OCI-LY7 (cell line): ENCODE data around the gene ZMYND8. TPM values are rescaled to one million over a fixed set of nuclear protein-coding genes. Genes with fewer than 3 reads are reported as not detected.

Experiments used
- BruUV-seq: library from RNA; stranded (reverse); fragments of 400-500 nt; replicated peaks from 2 replicates; lab custom pipeline; 2021; lab: Mats Ljungman, UMichigan
- CTCF ChIA-PET: fragments of 300-600 bp; sonication (Branson Sonifier 250); formaldehyde crosslinking; loops from one replicate; lab custom pipeline; 2022; ENCODE audit warnings: antibody characterized with exemption; ENCODE audit not compliant: unreplicated experiment; lab: Charles Lee
- POLR2A ChIA-PET: fragments of 300-600 bp; sonication (Branson Sonifier 250); formaldehyde crosslinking; loops from one replicate; lab custom pipeline; 2022; ENCODE audit warnings: antibody characterized with exemption; lab: Charles Lee
- DNase-seq: peaks from one replicate; pipeline ENCODE4 v3.0.0-alpha.2; 2015; ENCODE audit warnings: low spot score
- H2AFZ ChIP-seq: fragments of 200-600 bp; sonication (generic), shearing (Covaris generic); 2 replicates; pipeline ENCODE4 v1.6.1; 2014; ENCODE audit warnings: mild to moderate bottlenecking, antibody characterized with exemption, low read length, moderate library complexity
- H3K27ac ChIP-seq: fragments of 200-600 bp; sonication (generic); 2 replicates; pipeline ENCODE4 v1.5.1; 2014; ENCODE audit warnings: mixed run types, low read depth, mild to moderate bottlenecking, moderate library complexity, low read length, inconsistent platforms; ENCODE audit not compliant: poor library complexity, severe bottlenecking
- H3K36me3 ChIP-seq: fragments of 200-600 bp; sonication (generic); 2 replicates; pipeline ENCODE4 v1.6.1; 2014; ENCODE audit warnings: mild to moderate bottlenecking, antibody characterized with exemption, low read length, moderate library complexity, mixed read lengths; ENCODE audit not compliant: insufficient read depth
- H3K4me1 ChIP-seq: fragments of 200-600 bp; sonication (generic); 2 replicates; pipeline ENCODE4 v1.5.1; 2014; ENCODE audit warnings: mild to moderate bottlenecking, low read length; ENCODE audit not compliant: insufficient read depth, poor library complexity, severe bottlenecking
- H3K4me2 ChIP-seq: fragments of 200-600 bp; sonication (generic); 2 replicates; pipeline ENCODE4 v1.6.1; 2014; ENCODE audit warnings: mild to moderate bottlenecking, low read length
- H3K4me3 ChIP-seq: fragments of 200-600 bp; sonication (generic); 2 replicates; pipeline ENCODE4 v1.5.1; 2014; ENCODE audit warnings: mild to moderate bottlenecking, low read depth, low read length; ENCODE audit not compliant: poor library complexity, severe bottlenecking
- H3K79me2 ChIP-seq: fragments of 200-600 bp; sonication (generic); 2 replicates; pipeline ENCODE4 v1.6.1; 2016; ENCODE audit warnings: low read depth, mild to moderate bottlenecking, low read length, moderate library complexity, mixed read lengths; ENCODE audit not compliant: insufficient read depth
- H3K9me2 ChIP-seq: fragments of 200-600 bp; sonication (generic); 2 replicates; pipeline ENCODE4 v1.6.1; 2016; ENCODE audit warnings: mild to moderate bottlenecking, low read length, mixed read lengths; ENCODE audit not compliant: insufficient read depth
- H3K9me3 ChIP-seq: fragments of 200-600 bp; sonication (generic); 2 replicates; pipeline ENCODE4 v1.6.1; 2014; ENCODE audit warnings: mild to moderate bottlenecking, mixed run types, low read length, mixed read lengths
- H4K20me1 ChIP-seq: fragments of 200-600 bp; sonication (generic); 2 replicates; pipeline ENCODE4 v1.6.1; 2014; ENCODE audit warnings: mild to moderate bottlenecking, antibody characterized with exemption, low read length, moderate library complexity, mixed read lengths; ENCODE audit not compliant: insufficient read depth
- CTCF ChIP-seq: fragments of 200-600 bp; sonication (generic); conservative IDR thresholded peaks from 2 replicates; pipeline ENCODE4 v1.5.1; 2014; ENCODE audit warnings: mild to moderate bottlenecking, antibody characterized with exemption, low read length, moderate library complexity, mixed read lengths
- EZH2phosphoT487 ChIP-seq: fragments of 200-600 bp; sonication (generic); IDR thresholded peaks from 2 replicates; pipeline ENCODE4 v1.6.1; 2018; ENCODE audit warnings: low read depth, borderline replicate concordance, mild to moderate bottlenecking, mixed run types, antibody characterized with exemption, low read length, moderate library complexity, mixed read lengths
- intact Hi-C: fragments of 100-400 bp; cut with micrococcal nuclease; formaldehyde crosslinking; loops from one replicate; pipeline ENCODE4 v1.10.0; 2022; ENCODE audit not compliant: unreplicated experiment
- total RNA-seq, 2 experiments: library from RNA; depleted of rRNA in 1 of 2; stranded (reverse); fragments of >200 nt in 1 of 2; shearing (Covaris generic) in 1 of 2; gene quantifications; 2 replicates each; pipeline ENCODE4 v1.2.3, GENCODE V29; 2014 to 2022

The ZMYND8 gene
- total RNA-seq, 2 experiments from 2014 or later = 30.4 to 69.1 TPM

- Histone ChIP-seq H3K79me2 (peaks cover 54% of the 10 kb centered on the region), H3K36me3 (peaks cover 23% of the 10 kb centered on the region; the same call in 1 of the 2 replicates), H3K9me3 (no peaks in the 10 kb centered on the region), H4K20me1 (no peaks in the 10 kb centered on the region), H3K4me3 (peak overlapping the region; percentile 74), H3K27ac (peak overlapping the region; percentile 90), H3K4me2 (peak overlapping the region; percentile 98), H2AFZ (peak overlapping the region; percentile 34; the same call in 1 of the 2 replicates), H3K9me2 (no peaks in the 10 kb centered on the region), H3K4me1 (peaks cover 81% of the 10 kb centered on the region)
- BruUV-seq = no TSS peak
- ChIA-PET POLR2A (interaction anchor here (0.6 to 1.7 kb wide), 19 partner anchors 9 to 262 kb away, joined by 3 to 12 read pairs (median 4); no protein-coding TSS in a partner anchor), CTCF (interaction anchor here (0.8 to 1.6 kb wide), 3 partner anchors 9 to 83 kb away, joined by 3 to 5 read pairs (median 3); no protein-coding TSS in a partner anchor)
- no peak for TF ChIP-seq CTCF
- TF ChIP-seq EZH2phosphoT487 = no peak
- intact Hi-C loops = loop anchor here (2.0 to 10.0 kb wide), 2 partner anchors 93 to 1689 kb away; partner anchors contain the start of gene CSE1L
- DNase-seq = no peak
Measured at GRCh38 chr20:47356220-47356525, 326 bp downstream of the ZMYND8 start.

- peak; percentile 53 for DNase-seq
- Histone ChIP-seq H3K9me3 (no peaks in the 10 kb centered on the region), H3K79me2 (peaks cover 59% of the 10 kb centered on the region), H3K4me3 (peak overlapping the region; percentile 74), H2AFZ (no peak overlapping the region), H3K36me3 (peaks cover 29% of the 10 kb centered on the region; the same call in 1 of the 2 replicates), H3K9me2 (no peaks in the 10 kb centered on the region), H3K27ac (peak overlapping the region; percentile 90), H4K20me1 (no peaks in the 10 kb centered on the region; the same call in 1 of the 2 replicates), H3K4me1 (peaks cover 81% of the 10 kb centered on the region), H3K4me2 (peak overlapping the region; percentile 98)
- ChIA-PET POLR2A (interaction anchor here (0.6 to 1.7 kb wide), 18 partner anchors 9 to 263 kb away, joined by 3 to 12 read pairs (median 4); no protein-coding TSS in a partner anchor), CTCF (interaction anchor here (0.8 to 1.6 kb wide), 3 partner anchors 8 to 83 kb away, joined by 3 to 5 read pairs (median 3); no protein-coding TSS in a partner anchor)
- BruUV-seq = no TSS peak
- intact Hi-C loops = loop anchor here (2.0 to 10.0 kb wide), 3 partner anchors 57 to 1689 kb away; partner anchors contain the start of gene CSE1L
- TF ChIP-seq EZH2phosphoT487 = no peak
- TF ChIP-seq CTCF = no peak
Measured at GRCh38 chr20:47355489-47356219, 845 bp downstream of the ZMYND8 start.
